ENCODE results near the gene FBRS.

GRCh38 chr16:30720086-30720485, 61.9 kb downstream of the FBRS start:
- TF ChIP-seq ZFP37 (tag by site-specific recombination; IDR thresholded peaks at IDR 0.05) (no peak), REST (tag by site-specific recombination; IDR thresholded peaks at IDR 0.05) (no peak), CTCF (tag by site-specific recombination; IDR thresholded peaks at IDR 0.05) (no peak)

All from HEK293 (cell line).